Measurements from ENCODE around the gene MYBPC2.

The MYBPC2 gene

GRCh38 chr19:50460161-50460765 lies 27.6 kb downstream of the MYBPC2 start:
- H3K4me3 ChIP-seq (ENCODE audit: low read depth, low read length): no peak overlapping the region; the same call in 1 of the 2 replicates
- peak; percentile 83 for DNase-seq (ENCODE audit: low read depth)
- peak; percentile 51 for TF ChIP-seq CTCF (IDR thresholded peaks at IDR 0.05; ENCODE audit: low read depth, low read length, missing control alignments)

- TF ChIP-seq CTCF (IDR thresholded peaks at IDR 0.05; ENCODE audit: low read depth, low read length, missing control alignments): peak; percentile 90
- DNase-seq (ENCODE audit: low read depth): peak; percentile 66
Observed at GRCh38 chr19:50461066-50461875, 28.6 kb downstream of the MYBPC2 start.

GRCh38 chr19:50462970-50463369 lies 30.3 kb downstream of the MYBPC2 start:
- DNase-seq (ENCODE audit: low read depth): no peak
- TF ChIP-seq CTCF (IDR thresholded peaks at IDR 0.05; ENCODE audit: low read depth, low read length, missing control alignments): no peak
- no peak overlapping the region for H3K4me3 ChIP-seq (ENCODE audit: low read depth, low read length)

More at GRCh38 chr19:50461066-50461875, 28.6 kb downstream of the MYBPC2 start:
- H3K4me3 ChIP-seq (ENCODE audit: low read depth, low read length): no peak overlapping the region

GRCh38 chr19:50464348-50464747 lies 31.7 kb downstream of the MYBPC2 start:
- no peak overlapping the region for H3K4me3 ChIP-seq (ENCODE audit: low read depth, low read length)
- no peak for DNase-seq (ENCODE audit: low read depth)
- no peak for TF ChIP-seq CTCF (IDR thresholded peaks at IDR 0.05; ENCODE audit: low read depth, low read length, missing control alignments)

- no peak for TF ChIP-seq CTCF (IDR thresholded peaks at IDR 0.05; ENCODE audit: low read depth, low read length, missing control alignments)
- DNase-seq (ENCODE audit: low read depth): no peak
- H3K4me3 ChIP-seq (ENCODE audit: low read depth, low read length): no peak overlapping the region
Observed at GRCh38 chr19:50465000-50465399, 32.3 kb downstream of the MYBPC2 start.

GRCh38 chr19:50465986-50466705 lies 33.5 kb downstream of the MYBPC2 start:
- peak; percentile 29 for TF ChIP-seq CTCF (IDR thresholded peaks at IDR 0.05; ENCODE audit: low read depth, low read length, missing control alignments)
- no peak overlapping the region for H3K4me3 ChIP-seq (ENCODE audit: low read depth, low read length)
- DNase-seq (ENCODE audit: low read depth): no peak

Data from GM12864 (cell line).